K562 (cell line): ENCODE results near the gene IL1RAPL2. TPM values are rescaled to one million over a fixed set of nuclear protein-coding genes. Genes with fewer than 3 reads are reported as not detected.

Experiments
- ATAC-seq: fragments of 200-7000 bp; cut with Tn5 transposase; 3 replicates; pipeline ENCODE4 v1.9.1; 2020; ENCODE audit warnings: moderate library complexity
- BruUV-seq: library from RNA; stranded (reverse); fragments of 400-500 nt; replicated peaks from 2 replicates; lab custom pipeline; 2021; lab: Mats Ljungman, UMichigan
- CTCF ChIA-PET: fragments of 300-600 bp; formaldehyde crosslinking; extraction: SDS; loops from one replicate; lab custom pipeline; 2021; ENCODE audit warnings: low intra/inter-chr PET ratio; lab: Yijun Ruan, JAX
- POLR2A ChIA-PET: fragments of 300-600, 350-650 bp; sonication (Branson Sonifier 250); formaldehyde crosslinking; extraction: SDS; loops from one replicate; lab custom pipeline; 2021; ENCODE audit warnings: antibody characterized with exemption, inconsistent platforms; lab: Yijun Ruan, JAX
- DNase-seq, 4 experiments: peaks; one replicate each; pipeline versions ENCODE4 v3.0.0 to v3.0.0-alpha.2; 2011 to 2018; ENCODE audit warnings: low spot score in 3 of 4, mixed read lengths in 3 of 4; ENCODE audit errors: extremely low read depth in 1 of 4
- FAIRE-seq: peaks from 2 replicates; lab custom pipeline; 2011; peaks lifted over from hg19 to GRCh38; lab: Jason Lieb, UNC
- H2AFZ ChIP-seq: 2 replicates; pipeline ENCODE4 v1.6.0; 2011; ENCODE audit warnings: low read depth, low read length, control low read depth, inconsistent platforms
- H3K27ac ChIP-seq: fragments of 200-600 bp; 3 replicates; pipeline ENCODE4 v1.8.0; 2011; ENCODE audit warnings: low read depth, mild to moderate bottlenecking, control low read depth, inconsistent platforms, low read length, moderate library complexity, mixed read lengths; ENCODE audit errors: extremely low read depth
- H3K27me3 ChIP-seq, 2 experiments: fragments of 300-600 bp in 1 of 2; 2 replicates in 1 of 2; 3 replicates in 1 of 2; pipeline versions ENCODE4 v1.6.0 to v1.8.0; 2011; ENCODE audit warnings: inconsistent platforms in 2 of 2, low read length in 2 of 2, mild to moderate bottlenecking in 1 of 2, mixed read lengths in 1 of 2, moderate library complexity in 1 of 2; ENCODE audit not compliant: control insufficient read depth in 2 of 2, insufficient read depth in 2 of 2
- H3K36me3 ChIP-seq: fragments of 300-600 bp; 3 replicates; pipeline ENCODE4 v1.8.0; 2011; ENCODE audit warnings: mild to moderate bottlenecking, low read length, inconsistent platforms; ENCODE audit not compliant: control insufficient read depth, insufficient read depth
- H3K4me1 ChIP-seq, 2 experiments: fragments of 200-600 bp in 1 of 2; replicated peaks in 1 of 2; 2 replicates in 1 of 2; 3 replicates in 1 of 2; pipeline versions ENCODE4 v1.5.1 to v1.8.0; 2011; ENCODE audit warnings: inconsistent platforms in 2 of 2, low read length in 2 of 2, mild to moderate bottlenecking in 1 of 2, mixed read lengths in 1 of 2, moderate library complexity in 1 of 2; ENCODE audit not compliant: control insufficient read depth in 2 of 2, insufficient read depth in 2 of 2
- H3K4me2 ChIP-seq: 2 replicates; pipeline ENCODE4 v1.6.1; 2011; ENCODE audit warnings: low read length, control low read depth, inconsistent platforms, mixed read lengths; ENCODE audit not compliant: insufficient read depth
- H3K4me3 ChIP-seq: fragments of 200-600 bp; sonication (generic), shearing (Covaris generic); 2 replicates; pipeline ENCODE4 v1.5.1; 2016; ENCODE audit warnings: control low read depth, inconsistent platforms
- H3K79me2 ChIP-seq: fragments of 200-600 bp; 3 replicates; pipeline ENCODE4 v1.8.0; 2011; ENCODE audit warnings: low read length, inconsistent platforms; ENCODE audit not compliant: control insufficient read depth, insufficient read depth
- H3K9ac ChIP-seq, 2 experiments: 2 replicates each; pipeline versions ENCODE4 v1.6.0 to v1.6.1; 2011; ENCODE audit warnings: low read depth in 2 of 2, low read length in 2 of 2, control low read depth in 1 of 2, inconsistent platforms in 1 of 2, mild to moderate bottlenecking in 1 of 2, mixed read lengths in 1 of 2; ENCODE audit not compliant: insufficient read depth in 1 of 2
- H3K9me1 ChIP-seq: one replicate; pipeline ENCODE4 v1.6.0; 2011; ENCODE audit warnings: inconsistent platforms, mild to moderate bottlenecking, low read length, moderate library complexity; ENCODE audit not compliant: control insufficient read depth, insufficient read depth
- H3K9me3 ChIP-seq: replicated peaks from 2 replicates; pipeline ENCODE4 v1.5.1; 2011; ENCODE audit warnings: low read depth, low read length, inconsistent platforms; ENCODE audit not compliant: control insufficient read depth, insufficient read depth
- H4K20me1 ChIP-seq: replicated peaks from 2 replicates; pipeline ENCODE4 v1.6.1; 2011; ENCODE audit warnings: low read length, inconsistent platforms, mixed read lengths; ENCODE audit not compliant: control insufficient read depth, insufficient read depth
- PPARD ChIP-seq: fragments of 250-450 bp; sonication (Bioruptor Pico); IDR thresholded peaks from 2 replicates; pipeline ENCODE4 v1.8.0; 2022; ENCODE audit warnings: inconsistent platforms, mild to moderate bottlenecking, moderate library complexity
- ZNF431 ChIP-seq: sonication (generic); formaldehyde crosslinking; IDR thresholded peaks from 2 replicates; pipeline ENCODE4 v1.8.0; 2022; ENCODE audit warnings: mild to moderate bottlenecking, missing genetic modification reagents
- WGBS: fragments of 100-300 bp; shearing (Covaris generic); methylation state at CpG from one replicate; pipeline ENCODE4 v1.1.6; 2016; ENCODE audit warnings: low coverage, mixed read lengths; ENCODE audit not compliant: insufficient coverage; ENCODE audit errors: missing lambda C conversion rate; 5-methylcytosine and 5-hydroxymethylcytosine counted together
- in situ Hi-C: fragments of 300-500 bp; cut with MboI; formaldehyde crosslinking; loops from 4 replicates; pipeline ENCODE4 v1.15.0; 2018; ENCODE audit warnings: inconsistent platforms, mixed read lengths
- intact Hi-C: fragments of 100-400 bp; cut with micrococcal nuclease; formaldehyde crosslinking; loops from 2 replicates; pipeline ENCODE4 v1.14.2; 2022
- polyA plus RNA-seq, 8 experiments: library from polyadenylated mRNA; depleted of rRNA in 4 of 8; stranded (reverse) in 5 of 8; unstranded in 3 of 8; fragments of >200 nt; fragmentation: Nextera tagmentation in 2 of 8; fragmentation: Illumina TruSeq in 1 of 8; extraction: Ambion mirVana in 2 of 8; extraction: Trizol in 1 of 8; gene quantifications; 2 replicates each; pipeline versions ENCODE4 v1.2.1 to v1.2.3, GENCODE V29; 2011 to 2014; ENCODE audit warnings: inconsistent platforms in 1 of 8, missing spikeins in 1 of 8
- total RNA-seq, 7 experiments: library from RNA; depleted of rRNA in 6 of 7; stranded (reverse); fragments of >200 nt in 6 of 7; fragmentation: Illumina TruSeq in 2 of 7; extraction: Trizol in 2 of 7; gene quantifications; 2 replicates each; pipeline versions ENCODE4 v1.2.1 to v1.2.3, GENCODE V29; 2011 to 2021; ENCODE audit warnings: low replicate concordance in 1 of 7

Gene IL1RAPL2
- total and polyA plus RNA-seq, 9 of the 15 experiments (the other 6 are each of a cell fraction or from before 2014, with no cell fraction given): not detected

DNA sequence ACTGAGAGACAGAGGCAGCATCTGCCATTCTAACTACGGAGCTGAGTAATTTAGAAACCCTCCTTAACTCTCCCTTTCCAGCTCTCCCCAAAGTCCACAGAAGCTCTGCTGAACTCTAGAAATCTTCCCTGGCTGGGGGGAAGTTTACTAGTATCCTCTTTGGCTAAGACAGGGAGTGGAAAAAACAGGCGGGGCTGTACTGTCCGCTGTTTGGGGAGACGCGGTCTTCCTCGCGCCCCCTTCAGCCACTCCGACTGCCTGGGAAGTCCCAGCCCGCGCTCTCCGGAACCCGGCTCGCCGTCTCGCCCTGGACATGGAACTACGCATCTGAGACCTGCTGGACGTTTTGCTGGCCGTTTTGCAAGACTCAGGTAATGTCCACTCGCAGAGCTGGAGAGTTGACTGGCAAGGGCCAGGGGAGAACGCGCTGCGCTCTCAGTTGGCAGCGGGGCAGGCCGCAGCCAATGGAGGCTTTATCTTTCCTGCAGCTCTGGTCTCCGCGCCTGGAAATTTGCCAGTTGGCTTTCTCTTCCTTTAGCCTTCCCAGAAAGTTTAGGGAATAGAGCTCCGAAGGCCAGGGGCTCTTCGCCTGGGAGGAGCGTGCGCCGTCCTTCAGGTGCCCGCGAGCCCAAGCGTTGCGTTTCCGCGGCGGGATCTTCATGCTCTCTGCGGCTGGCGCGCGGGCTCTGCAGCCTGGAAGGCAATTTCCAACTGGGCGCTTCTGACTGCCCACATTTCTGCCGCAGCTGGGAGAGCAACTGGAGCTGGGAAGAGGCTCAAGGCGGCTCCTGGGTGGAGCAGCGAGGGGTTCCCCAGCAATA is 892 bp downstream of the IL1RAPL2 start:
- Histone ChIP-seq H3K9me3 (no peaks in the 10 kb centered on the region), H3K4me1 (no peaks in the 10 kb centered on the region), H3K27ac (no peak overlapping the region), H3K27me3 (peaks cover 0 to 27% of the 10 kb centered on the region in 2 experiments; a peak in 2 of 5 replicates), H2AFZ (no peak overlapping the region), H3K9ac (no peak overlapping the region), H3K4me2 (no peak overlapping the region), H3K79me2 (no peaks in the 10 kb centered on the region), H3K36me3 (no peaks in the 10 kb centered on the region), H3K4me3 (no peak overlapping the region), H4K20me1 (no peaks in the 10 kb centered on the region), H3K9me1 (no peaks in the 10 kb centered on the region)
- no peak for TF ChIP-seq PPARD (CRISPR knock-in tag)
- CTCF ChIA-PET: no interaction called here
- DNase-seq (no peak), FAIRE-seq (no peak), ATAC-seq (no peak)
- no TSS peak for BruUV-seq
- intact Hi-C loops: loop anchor here (5.0 kb wide), 1 partner anchor 355 kb away; no protein-coding TSS in a partner anchor
- in situ Hi-C loops: no loop called here
- WGBS: 15% methylated on average over 29 of the region's 46 CpGs
- POLR2A ChIA-PET: no interaction called here

DNA sequence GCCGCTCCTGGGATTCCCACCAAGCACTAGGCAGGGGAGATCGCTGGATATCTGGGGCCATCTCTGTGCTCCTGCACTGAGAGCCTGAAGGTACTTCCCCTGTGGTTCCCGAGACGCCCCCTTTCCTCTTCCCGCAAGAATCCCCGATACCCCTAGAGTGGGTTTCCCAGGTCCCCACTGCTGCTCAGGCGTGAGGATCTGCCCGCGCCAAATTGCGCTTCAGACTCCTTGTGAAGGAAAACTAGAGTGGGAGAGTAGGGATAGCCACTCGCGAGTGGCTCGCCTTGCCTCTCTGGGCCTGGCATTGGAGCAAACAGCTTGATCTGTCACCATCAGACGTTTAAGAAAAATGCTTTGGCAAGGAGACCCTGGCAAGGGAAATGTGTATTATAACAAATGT is 1.5 kb downstream of the IL1RAPL2 start:
- 0% methylated on average over 7 of the region's 14 CpGs for WGBS
- no peak overlapping the region for H3K27ac ChIP-seq
- H4K20me1 ChIP-seq: no peaks in the 10 kb centered on the region
- DNase-seq (no peak), ATAC-seq (no peak), FAIRE-seq (no peak)
- no peaks in the 10 kb centered on the region for H3K36me3 ChIP-seq
- no peaks in the 10 kb centered on the region for H3K9me1 ChIP-seq
- intact Hi-C loops (loop anchor here (5.0 kb wide), 1 partner anchor 355 kb away; no protein-coding TSS in a partner anchor), in situ Hi-C loops (no loop called here)
- peaks cover 0 to 27% of the 10 kb centered on the region in 2 experiments; a peak in 2 of 5 replicates for H3K27me3 ChIP-seq
- ChIA-PET CTCF (no interaction called here), POLR2A (no interaction called here)
- H3K9me3 ChIP-seq: no peaks in the 10 kb centered on the region
- no peak overlapping the region for H3K4me2 ChIP-seq
- no peak overlapping the region for H3K4me3 ChIP-seq
- H3K79me2 ChIP-seq: no peaks in the 10 kb centered on the region
- BruUV-seq: no TSS peak
- no peaks in the 10 kb centered on the region for H3K4me1 ChIP-seq
- no peak overlapping the region for H2AFZ ChIP-seq
- no peak overlapping the region for H3K9ac ChIP-seq
- TF ChIP-seq ZNF431 (CRISPR knock-in tag): no peak
